Activated naive CD4-positive, alpha-beta T cell treated with anti-CD3 and anti-CD28 coated beads, Interleukin-2, amount 50 U/mL, for 24 hours (primary cell): ENCODE data around the gene SERPINC1.
"Not testable (repeated sequence)": the region's sequence is repeated elsewhere in the genome, so short reads cannot be mapped to it uniquely, and the experiment has no call there.

Source experiments
- H3K27ac Mint-ChIP-seq: one replicate; pipeline ENCODE4 v1.8.0; 2021; ENCODE audit warnings: mild to moderate bottlenecking, mixed read lengths
- H3K27me3 Mint-ChIP-seq: one replicate; pipeline ENCODE4 v1.8.0; 2021; ENCODE audit warnings: mixed read lengths
- H3K36me3 Mint-ChIP-seq: one replicate; pipeline ENCODE4 v1.8.0; 2021; ENCODE audit warnings: mixed read lengths
- H3K4me1 Mint-ChIP-seq: one replicate; pipeline ENCODE4 v1.8.0; 2021; ENCODE audit warnings: mixed read lengths
- H3K4me3 Mint-ChIP-seq: one replicate; pipeline ENCODE4 v1.8.0; 2021; ENCODE audit warnings: mild to moderate bottlenecking, mixed read lengths
- H3K9me3 Mint-ChIP-seq: one replicate; pipeline ENCODE4 v1.8.0; 2021; ENCODE audit warnings: mixed read lengths

Gene SERPINC1

GRCh38 chr1:173917149-173917548 is at the start of gene SERPINC1:
TSS of gene SERPINC1 (minus strand) at chr1:173917327. CDS start at chr1:173917259, 68 bp downstream.
- H3K36me3 Mint-ChIP-seq = no peaks in the 10 kb centered on the region
- H3K4me3 Mint-ChIP-seq = no peak within 1 kb of the TSS
- H3K9me3 Mint-ChIP-seq = no peaks in the 10 kb centered on the region
- no peaks in the 10 kb centered on the region for H3K27me3 Mint-ChIP-seq
- no peaks in the 10 kb centered on the region for H3K4me1 Mint-ChIP-seq
- no peak within 1 kb of the TSS for H3K27ac Mint-ChIP-seq

- H3K27me3 Mint-ChIP-seq, H3K4me3 Mint-ChIP-seq, H3K9me3 Mint-ChIP-seq, H3K27ac Mint-ChIP-seq, H3K4me1 Mint-ChIP-seq: not testable (repeated sequence)
- peaks cover 14% of the 10 kb centered on the region for H3K36me3 Mint-ChIP-seq
These were observed 48.8 kb upstream of the SERPINC1 start for GRCh38 chr1:173965896-173966295.

GRCh38 chr1:173963477-173963876 is 46.4 kb upstream of the SERPINC1 start:
- peaks cover 12% of the 10 kb centered on the region for H3K36me3 Mint-ChIP-seq
- H3K27me3 Mint-ChIP-seq = no peaks in the 10 kb centered on the region
- H3K27ac Mint-ChIP-seq = no peak overlapping the region
- no peaks in the 10 kb centered on the region for H3K9me3 Mint-ChIP-seq
- no peak overlapping the region for H3K4me3 Mint-ChIP-seq
- no peaks in the 10 kb centered on the region for H3K4me1 Mint-ChIP-seq

- Mint-ChIP-seq H3K27ac (peak overlapping the region; percentile 8), H3K4me1 (no peaks in the 10 kb centered on the region), H3K27me3 (no peaks in the 10 kb centered on the region), H3K4me3 (no peak overlapping the region), H3K9me3 (no peaks in the 10 kb centered on the region), H3K36me3 (peaks cover 8% of the 10 kb centered on the region)
These were observed 43.5 kb upstream of the SERPINC1 start for GRCh38 chr1:173960625-173961024.

- peaks cover 7% of the 10 kb centered on the region for H3K36me3 Mint-ChIP-seq
- H3K27me3 Mint-ChIP-seq = no peaks in the 10 kb centered on the region
- H3K4me1 Mint-ChIP-seq = peaks cover 17% of the 10 kb centered on the region
- no peak overlapping the region for H3K4me3 Mint-ChIP-seq
- H3K27ac Mint-ChIP-seq = no peak overlapping the region
- H3K9me3 Mint-ChIP-seq = no peaks in the 10 kb centered on the region
These were observed 37.1 kb upstream of the SERPINC1 start for GRCh38 chr1:173954179-173954578.

- Mint-ChIP-seq H3K27me3 (no peaks in the 10 kb centered on the region), H3K27ac (no peak overlapping the region), H3K36me3 (peaks cover 3% of the 10 kb centered on the region)
These were observed 31.5 kb upstream of the SERPINC1 start for GRCh38 chr1:173948594-173948993.

GRCh38 chr1:173946380-173946921 is 29.3 kb upstream of the SERPINC1 start:
- peaks cover 5% of the 10 kb centered on the region for H3K36me3 Mint-ChIP-seq
- H3K4me3 Mint-ChIP-seq = no peak overlapping the region
- H3K4me1 Mint-ChIP-seq = no peaks in the 10 kb centered on the region
- no peak overlapping the region for H3K27ac Mint-ChIP-seq
- H3K27me3 Mint-ChIP-seq = no peaks in the 10 kb centered on the region
- no peaks in the 10 kb centered on the region for H3K9me3 Mint-ChIP-seq

More at GRCh38 chr1:173948594-173948993, 31.5 kb upstream of the SERPINC1 start:
- H3K4me3 Mint-ChIP-seq = no peak overlapping the region
- no peaks in the 10 kb centered on the region for H3K9me3 Mint-ChIP-seq
- peaks cover 13% of the 10 kb centered on the region for H3K4me1 Mint-ChIP-seq

- H3K4me3 Mint-ChIP-seq = no peak overlapping the region
- peaks cover 8% of the 10 kb centered on the region for H3K36me3 Mint-ChIP-seq
- H3K27me3 Mint-ChIP-seq = no peaks in the 10 kb centered on the region
- H3K4me1 Mint-ChIP-seq = peaks cover 5% of the 10 kb centered on the region
- H3K27ac Mint-ChIP-seq = no peak overlapping the region
- no peaks in the 10 kb centered on the region for H3K9me3 Mint-ChIP-seq
These were observed 19.9 kb upstream of the SERPINC1 start for GRCh38 chr1:173937062-173937461.

GRCh38 chr1:173934440-173934839 is 17.3 kb upstream of the SERPINC1 start:
- H3K9me3 Mint-ChIP-seq = no peaks in the 10 kb centered on the region
- H3K27ac Mint-ChIP-seq = no peak overlapping the region
- H3K27me3 Mint-ChIP-seq = no peaks in the 10 kb centered on the region
- peaks cover 5% of the 10 kb centered on the region for H3K4me1 Mint-ChIP-seq
- peaks cover 3% of the 10 kb centered on the region for H3K36me3 Mint-ChIP-seq
- no peak overlapping the region for H3K4me3 Mint-ChIP-seq

GRCh38 chr1:173930541-173930940 is 13.4 kb upstream of the SERPINC1 start:
- not testable (repeated sequence) for H3K4me3 Mint-ChIP-seq, H3K27ac Mint-ChIP-seq, H3K9me3 Mint-ChIP-seq, H3K4me1 Mint-ChIP-seq, H3K36me3 Mint-ChIP-seq, H3K27me3 Mint-ChIP-seq

GRCh38 chr1:173925306-173926242 is 8.4 kb upstream of the SERPINC1 start:
- Mint-ChIP-seq H3K4me3 (no peak overlapping the region), H3K27ac (no peak overlapping the region), H3K36me3 (no peaks in the 10 kb centered on the region), H3K9me3 (no peaks in the 10 kb centered on the region), H3K4me1 (no peaks in the 10 kb centered on the region), H3K27me3 (no peaks in the 10 kb centered on the region)

- H3K9me3 Mint-ChIP-seq = no peaks in the 10 kb centered on the region
- no peak overlapping the region for H3K27ac Mint-ChIP-seq
- H3K27me3 Mint-ChIP-seq = no peaks in the 10 kb centered on the region
- H3K4me3 Mint-ChIP-seq = no peak overlapping the region
- no peaks in the 10 kb centered on the region for H3K36me3 Mint-ChIP-seq
- no peaks in the 10 kb centered on the region for H3K4me1 Mint-ChIP-seq
These were observed 3.7 kb upstream of the SERPINC1 start for GRCh38 chr1:173920861-173921260.

- no peaks in the 10 kb centered on the region for H3K36me3 Mint-ChIP-seq
- H3K4me1 Mint-ChIP-seq = no peaks in the 10 kb centered on the region
- H3K27ac Mint-ChIP-seq = no peak overlapping the region
- H3K4me3 Mint-ChIP-seq = no peak overlapping the region
- no peaks in the 10 kb centered on the region for H3K9me3 Mint-ChIP-seq
- no peaks in the 10 kb centered on the region for H3K27me3 Mint-ChIP-seq
These were observed 737 bp upstream of the SERPINC1 start for GRCh38 chr1:173917635-173918493.

GRCh38 chr1:173916667-173917066 is 460 bp downstream of the SERPINC1 start:
- Mint-ChIP-seq H3K4me3 (no peak overlapping the region), H3K9me3 (no peaks in the 10 kb centered on the region), H3K27ac (no peak overlapping the region), H3K27me3 (no peaks in the 10 kb centered on the region), H3K4me1 (no peaks in the 10 kb centered on the region), H3K36me3 (no peaks in the 10 kb centered on the region)

GRCh38 chr1:173915596-173915995 is 1.5 kb downstream of the SERPINC1 start:
- Mint-ChIP-seq H3K4me1 (no peaks in the 10 kb centered on the region), H3K4me3 (no peak overlapping the region), H3K9me3 (no peaks in the 10 kb centered on the region), H3K27me3 (no peaks in the 10 kb centered on the region), H3K36me3 (peaks cover 2% of the 10 kb centered on the region), H3K27ac (no peak overlapping the region)
